C1 segment of cervical spinal cord (tissue), 14 donors: ENCODE measurements around the gene NTRK2.
A peak's percentile ranks its signal among the peaks of the same experiment; 100 is the strongest.

Experiments
- DNase-seq, 14 donors: peaks; one replicate each; lab custom pipeline; 2025; lab: John Stamatoyannopoulos, UW

The NTRK2 gene

DNA sequence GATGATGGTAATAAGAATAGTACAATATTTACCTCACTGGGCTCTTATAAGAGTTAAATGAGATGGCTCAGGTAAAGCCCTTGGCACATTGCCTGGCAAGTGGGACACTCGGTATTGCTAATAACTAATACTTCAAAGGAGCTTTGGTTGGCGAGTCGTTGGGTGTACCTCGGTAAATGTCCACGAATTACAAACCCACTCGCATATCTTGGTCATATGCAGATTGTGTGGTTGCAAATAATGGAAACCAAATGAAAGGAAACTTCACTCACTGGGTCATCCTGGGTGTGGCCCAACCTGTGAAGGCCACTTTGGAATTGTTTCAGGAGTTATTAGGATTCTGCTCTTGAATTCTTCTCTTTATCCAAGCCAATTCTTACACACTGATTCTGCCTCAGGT is 147.5 kb downstream of the NTRK2 start:
- DNase-seq, result no peak

DNA sequence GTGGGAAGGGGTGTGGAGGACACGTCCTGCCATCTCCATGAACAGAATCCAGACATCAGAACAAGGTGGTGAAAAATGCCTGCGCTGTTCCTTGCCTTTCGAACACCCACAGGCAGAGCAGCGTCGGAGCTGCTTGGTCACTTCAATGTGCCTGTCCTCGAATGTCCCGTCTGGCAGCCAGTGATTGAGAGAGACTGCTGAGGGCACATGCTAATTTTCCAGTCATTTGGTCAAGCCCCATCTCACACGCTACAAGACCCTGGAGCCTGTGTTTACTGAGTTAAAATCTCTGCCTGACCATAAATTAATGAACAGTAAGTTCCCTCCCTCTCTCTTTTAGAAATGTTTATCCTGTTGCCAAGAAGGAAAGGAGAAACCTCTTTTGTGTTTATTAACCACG is 149.3 kb downstream of the NTRK2 start:
- DNase-seq, result no peak

DNA sequence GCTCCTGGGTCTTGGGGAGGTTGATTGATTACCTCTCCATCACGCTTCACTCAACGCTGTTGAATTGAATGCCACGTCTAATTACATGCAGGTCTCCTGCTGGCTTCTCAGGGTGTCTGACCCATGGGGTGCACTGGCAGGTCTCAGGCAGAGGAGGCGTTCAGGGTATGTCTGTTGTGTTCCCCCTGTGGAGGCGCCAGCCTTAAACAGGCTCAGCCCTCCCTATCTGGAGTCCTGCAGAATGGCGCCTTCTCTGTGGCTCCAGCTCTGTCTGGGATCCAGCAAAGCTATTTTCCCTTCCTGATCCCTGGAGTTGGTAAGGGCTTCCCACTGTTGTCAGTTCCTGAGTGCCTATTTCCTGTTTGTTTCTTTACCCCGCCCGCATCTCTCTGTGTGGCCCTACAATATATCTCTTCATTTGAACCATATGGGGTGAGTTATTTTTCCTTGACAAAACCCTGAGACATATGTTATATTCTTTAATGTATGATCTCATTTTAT is 150.0 kb downstream of the NTRK2 start:
- DNase-seq, result no peak

DNA sequence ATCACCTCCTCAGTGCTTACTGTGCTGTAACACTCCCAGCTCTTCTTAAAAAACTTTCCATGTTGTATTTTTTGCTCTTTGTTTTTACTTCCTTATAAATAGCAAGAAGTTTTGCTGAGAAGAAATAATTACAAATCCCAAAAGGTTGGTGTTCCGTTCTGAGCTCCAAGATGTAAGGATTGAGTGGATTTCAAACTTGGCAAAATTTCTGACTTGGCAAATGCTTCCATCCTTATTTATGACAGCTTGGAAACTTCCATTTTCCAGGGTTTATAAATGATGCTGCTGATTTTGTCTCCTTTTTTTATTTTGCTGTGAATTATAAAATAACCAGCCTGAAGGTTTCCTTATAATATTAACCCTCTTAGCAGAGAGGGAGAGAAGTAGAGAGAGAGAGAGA is 151.9 kb downstream of the NTRK2 start:
- DNase-seq, result no peak

DNA sequence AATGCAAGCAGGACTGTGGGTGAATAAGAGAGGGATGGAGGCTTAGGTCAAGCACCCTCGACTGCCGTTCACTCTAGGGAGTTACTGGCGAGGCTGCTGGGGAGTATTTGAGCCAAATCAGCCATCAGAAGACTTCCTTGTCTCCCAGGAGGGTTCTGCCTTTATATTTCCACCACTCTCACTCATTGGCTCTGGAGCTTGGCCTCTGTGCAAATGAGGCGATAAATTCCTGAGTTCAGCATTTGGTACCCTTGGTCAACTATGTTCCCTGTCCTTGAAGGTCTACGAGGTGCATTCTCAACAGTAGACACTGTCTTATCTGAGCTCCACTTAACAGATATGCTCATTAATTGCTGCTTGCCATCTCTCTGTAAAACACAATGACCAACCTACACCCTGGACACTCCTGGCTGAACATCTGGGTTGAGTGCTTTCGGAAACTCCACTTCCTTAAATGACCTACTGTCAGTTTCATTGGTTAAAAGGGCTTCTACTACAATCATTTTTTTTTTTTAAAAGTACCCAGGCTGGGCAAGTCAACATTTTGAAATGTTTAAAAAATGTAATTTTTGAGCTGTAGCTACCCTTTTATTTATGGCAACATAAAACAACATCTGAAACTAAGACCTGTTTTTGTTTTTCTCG is 153.2 kb downstream of the NTRK2 start:
- DNase-seq, result no peak

DNA sequence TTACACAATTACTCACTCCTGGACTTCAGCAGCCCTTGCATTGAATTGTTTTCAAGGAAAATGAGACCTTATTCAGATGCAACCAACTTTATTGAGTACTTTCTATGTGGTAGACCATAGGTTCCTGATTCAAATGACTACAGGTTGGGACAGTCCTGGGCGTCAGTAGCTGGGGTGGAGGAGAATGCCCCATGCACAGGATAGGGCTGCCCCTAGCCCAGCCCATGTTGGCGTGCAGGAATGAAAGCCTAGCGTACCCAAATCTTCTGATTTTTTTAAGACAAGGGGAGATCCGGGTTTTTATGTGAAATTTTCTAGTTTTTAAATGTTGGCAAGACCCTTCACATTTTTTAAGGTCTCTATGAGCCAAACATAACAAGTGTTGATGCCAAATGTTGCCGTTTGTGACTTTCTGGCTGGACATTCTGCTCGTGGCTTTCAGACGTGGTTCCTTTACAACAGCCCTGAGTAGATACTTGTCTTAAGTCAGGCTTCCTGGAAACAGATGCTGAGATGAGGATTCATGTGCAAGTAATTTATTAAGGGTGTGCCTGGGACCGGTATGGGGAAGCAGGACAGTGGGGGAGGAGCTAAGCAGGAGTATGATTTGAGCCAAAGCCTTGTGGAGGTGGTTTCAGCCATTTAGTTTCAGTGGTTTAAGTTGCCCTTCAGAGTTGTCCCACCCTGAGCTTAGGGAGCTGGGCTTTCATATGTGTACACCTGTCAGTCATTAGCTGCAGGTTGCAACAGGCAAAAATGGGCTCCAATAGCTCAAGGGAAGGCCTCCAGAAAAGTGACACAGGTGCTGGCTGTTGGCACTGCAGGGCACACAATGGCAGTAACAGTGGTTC is 154.1 kb downstream of the NTRK2 start:
- peak in 1 of 14 donors; percentile 14 for DNase-seq

DNA sequence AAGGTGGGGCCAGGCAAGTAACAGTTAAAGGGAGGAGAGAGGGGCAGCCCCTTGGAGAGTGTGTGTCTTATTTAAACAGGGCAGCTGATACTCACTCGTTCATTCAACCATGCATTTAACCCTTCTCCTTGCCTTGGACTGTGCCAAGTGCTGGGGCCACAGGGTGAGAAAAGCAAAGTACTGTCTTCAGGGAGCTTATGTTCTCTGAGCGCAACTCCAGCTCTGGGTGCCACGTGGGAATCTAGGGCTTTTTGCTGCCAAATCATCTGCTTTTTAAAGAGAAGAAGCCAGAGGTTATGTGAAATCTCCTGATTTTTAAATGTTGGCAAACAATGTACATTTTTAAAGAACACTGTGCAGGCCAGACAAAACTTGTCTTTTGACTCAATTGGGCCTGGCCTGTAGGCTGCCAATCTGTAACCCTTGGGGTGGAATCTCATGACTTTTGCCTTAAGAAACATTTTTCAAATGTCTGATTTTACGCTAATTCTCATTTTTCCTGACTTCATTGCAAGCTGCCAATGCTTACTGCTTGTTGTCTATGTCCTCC is 157.8 kb downstream of the NTRK2 start:
- no peak for DNase-seq

DNA sequence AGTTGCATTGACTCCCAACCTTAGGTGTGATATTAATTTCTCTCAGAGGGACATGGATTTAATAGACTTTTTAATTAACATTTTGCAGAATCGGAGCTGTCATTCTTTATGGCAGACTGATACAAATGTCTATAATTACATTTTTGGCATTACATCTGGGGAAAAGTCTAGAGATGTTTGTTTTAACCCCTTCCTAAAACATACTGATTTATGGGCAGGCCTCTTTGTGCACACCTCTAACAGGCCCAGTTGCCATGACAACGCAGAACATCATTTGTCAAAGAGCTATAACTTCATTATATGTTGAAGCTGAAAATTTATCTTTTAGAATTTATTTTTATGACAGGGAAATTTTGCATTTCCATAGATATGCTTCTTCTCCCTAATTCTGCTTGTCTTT is 158.5 kb downstream of the NTRK2 start:
- no peak for DNase-seq

DNA sequence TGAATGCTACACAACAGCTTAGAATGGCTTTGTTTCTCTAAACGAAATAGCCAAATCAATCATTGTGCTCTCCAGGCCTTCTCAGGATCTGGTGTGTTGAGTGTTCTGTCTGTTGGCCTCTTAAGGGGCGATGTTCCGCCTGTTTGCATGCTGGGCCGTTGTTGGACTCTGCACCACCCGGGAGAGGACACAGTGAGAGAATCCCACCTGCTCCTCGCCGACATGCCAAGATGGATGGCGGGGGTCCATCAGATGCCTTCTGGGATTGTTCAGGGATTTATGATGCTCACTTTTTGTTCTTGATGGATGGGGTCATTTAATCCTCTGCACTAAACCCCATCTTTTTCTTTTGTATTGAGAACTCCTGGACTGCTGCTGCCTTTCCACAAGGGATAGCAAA is 159.9 kb downstream of the NTRK2 start:
- DNase-seq, result no peak

DNA sequence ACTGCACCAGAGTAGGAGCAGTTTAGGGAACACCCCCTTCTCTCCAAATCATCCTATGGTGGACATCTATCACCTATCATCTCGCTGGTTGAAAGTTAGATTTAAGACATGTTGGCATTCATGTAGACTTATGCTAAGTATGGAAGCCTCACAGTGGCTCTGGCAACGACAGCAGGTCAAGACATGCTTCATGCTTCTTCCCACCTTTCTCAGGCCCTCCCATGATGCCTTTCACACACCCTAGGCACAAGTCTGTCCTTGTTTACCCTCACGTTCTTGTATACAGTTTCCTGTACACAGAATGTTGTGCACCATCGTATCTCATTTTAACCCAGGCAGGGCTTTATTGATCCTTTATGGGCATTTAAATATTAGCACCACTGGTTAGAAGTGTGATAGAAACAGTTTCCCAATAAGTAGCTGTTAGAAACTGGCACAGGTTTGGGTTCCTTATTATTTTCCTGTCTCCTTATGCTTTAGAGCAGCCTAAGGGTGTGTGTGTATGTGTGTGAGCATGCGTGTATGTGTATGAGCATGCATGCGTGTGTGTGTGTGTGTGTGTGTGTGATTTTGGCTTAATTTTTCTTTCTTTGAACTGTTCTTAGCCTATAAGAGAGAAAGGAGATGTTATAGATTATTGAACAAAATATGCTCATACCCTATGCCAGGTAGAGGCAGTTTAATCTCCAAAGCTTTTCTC is 160.6 kb downstream of the NTRK2 start:
- no peak for DNase-seq

DNA sequence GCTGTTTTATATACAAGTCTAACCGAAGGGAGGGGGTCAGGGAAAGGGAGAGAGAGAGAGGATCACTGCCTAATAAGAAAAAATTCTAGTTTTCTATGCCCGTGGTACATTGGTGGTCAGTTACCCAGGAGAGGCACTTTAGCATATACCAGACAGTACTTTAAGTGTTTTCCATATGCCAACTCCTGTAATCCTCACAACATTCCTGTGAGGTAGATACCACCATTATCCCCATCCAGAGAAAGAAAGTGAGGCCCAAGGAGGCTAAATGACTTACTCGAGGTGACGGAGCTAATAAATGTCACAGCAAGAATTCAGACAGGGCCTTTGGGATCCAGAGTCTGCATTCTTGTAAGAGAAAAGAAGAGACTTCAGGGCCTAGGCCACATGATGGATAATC is 161.8 kb downstream of the NTRK2 start:
- no peak for DNase-seq

DNA sequence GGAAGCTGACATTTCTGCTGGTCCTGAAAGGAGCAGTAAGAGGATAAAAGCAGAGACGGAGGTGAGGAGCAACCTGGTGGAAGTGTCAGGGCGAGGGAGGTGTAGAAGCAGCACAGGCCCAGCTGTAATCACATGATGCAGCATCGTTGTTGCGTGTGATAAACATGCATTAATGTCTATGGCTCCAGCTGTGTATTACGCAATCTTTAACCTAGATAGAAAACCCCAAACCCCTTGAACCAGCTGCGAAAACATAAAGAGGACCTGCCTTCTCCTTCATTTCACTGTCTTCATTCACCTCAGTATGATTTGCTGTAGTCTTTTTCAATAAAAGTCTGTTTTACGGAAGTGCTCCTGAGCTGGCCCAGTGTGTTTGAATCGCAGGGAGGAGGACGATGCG is 162.9 kb downstream of the NTRK2 start:
- DNase-seq, result no peak

DNA sequence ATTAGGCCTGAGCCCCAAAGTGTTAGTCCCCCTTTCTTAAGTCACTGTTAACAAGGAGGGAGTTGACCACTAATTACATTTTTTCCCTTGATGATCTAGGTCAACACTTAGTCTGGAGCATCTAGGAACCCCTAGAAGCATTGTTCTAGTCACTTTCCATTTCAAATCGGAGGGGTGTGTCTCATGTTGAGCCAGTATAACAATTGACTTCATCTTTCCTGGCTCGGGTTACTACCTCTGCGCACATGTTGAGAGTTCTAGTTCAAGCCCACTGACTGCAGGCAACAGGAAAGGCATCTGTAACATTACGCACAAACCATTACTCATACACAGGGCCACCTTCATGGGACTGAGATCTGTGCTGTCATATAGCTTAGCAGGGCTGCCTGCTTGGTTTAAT is 164.9 kb downstream of the NTRK2 start:
- DNase-seq, result no peak

DNA sequence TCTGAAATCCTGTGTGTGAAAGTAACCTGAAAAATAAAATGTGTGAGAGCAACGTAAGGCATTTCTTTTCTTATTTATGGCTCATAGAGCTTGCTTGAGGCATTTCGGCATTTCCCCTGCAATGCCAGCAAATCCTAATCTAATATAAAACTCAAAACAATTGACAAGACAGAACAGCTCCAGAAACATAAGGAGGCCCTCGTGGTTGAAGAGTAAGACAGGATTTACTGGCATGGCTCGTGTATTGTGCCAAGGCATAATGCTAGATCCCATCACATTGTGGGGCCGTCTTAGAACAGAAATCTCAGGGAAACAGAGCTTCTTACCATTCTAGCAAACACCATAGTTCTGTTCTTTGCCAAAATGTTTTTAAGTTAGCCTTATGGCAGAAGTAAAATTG is 166.2 kb downstream of the NTRK2 start:
- DNase-seq, result no peak

DNA sequence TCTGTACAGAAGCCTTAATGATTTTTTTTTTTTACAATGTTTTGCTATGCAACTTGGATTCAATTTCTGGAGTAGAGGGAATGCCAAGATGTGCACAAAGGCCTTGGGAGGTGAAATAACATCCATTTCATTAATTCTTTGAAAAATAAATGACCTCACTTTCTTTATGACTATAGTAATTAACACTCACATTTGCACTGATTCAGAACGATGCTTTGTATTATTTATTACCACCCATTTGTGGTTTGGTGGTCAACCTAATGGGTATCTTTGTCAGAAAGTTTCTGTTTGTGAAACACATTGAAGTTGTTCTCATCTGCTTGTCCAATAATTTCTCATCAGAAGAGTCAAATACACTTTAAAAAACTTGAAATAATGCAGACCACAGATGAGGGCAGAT is 169.3 kb downstream of the NTRK2 start:
- no peak for DNase-seq

DNA sequence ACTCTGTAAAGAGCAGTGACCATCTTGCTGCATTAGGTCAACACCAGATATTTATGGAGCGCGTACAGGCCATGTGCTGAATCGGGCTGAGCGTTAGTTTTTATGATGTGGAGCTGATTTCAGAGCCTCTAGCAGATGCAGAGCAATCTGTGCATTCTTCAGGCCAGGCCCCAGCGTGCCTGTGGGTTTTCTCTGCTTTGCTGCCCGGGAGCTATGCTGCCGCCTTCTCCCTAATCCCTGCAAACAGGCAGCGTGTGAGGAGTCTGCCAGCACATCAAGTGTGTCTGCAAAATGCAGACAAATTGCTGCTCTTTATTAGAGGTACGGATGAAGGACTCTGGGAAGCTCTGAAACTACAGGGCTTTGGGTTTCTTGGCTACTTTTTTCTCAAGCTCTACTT is 170.0 kb downstream of the NTRK2 start:
- peak in 2 of 14 donors; percentile 15 to 84 for DNase-seq

DNA sequence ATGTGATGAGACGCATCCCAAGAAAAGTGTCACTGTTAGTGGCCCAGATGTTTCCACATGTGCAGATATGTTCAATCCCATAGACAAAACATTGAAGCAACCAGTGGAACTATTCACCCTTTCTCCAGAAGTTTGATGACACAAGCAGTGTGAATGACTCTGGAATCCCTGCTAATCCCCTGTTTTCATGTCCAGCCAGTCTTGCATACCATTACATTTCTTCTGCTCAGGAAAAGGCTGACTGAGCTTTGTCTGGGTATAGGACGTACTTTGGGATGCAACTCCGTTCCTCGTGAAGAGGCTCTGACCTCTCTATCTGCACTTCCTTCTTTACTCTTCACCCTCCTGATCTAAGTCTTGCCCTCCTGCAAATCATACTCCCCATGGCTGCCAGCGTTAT is 172.4 kb downstream of the NTRK2 start:
- no peak for DNase-seq

DNA sequence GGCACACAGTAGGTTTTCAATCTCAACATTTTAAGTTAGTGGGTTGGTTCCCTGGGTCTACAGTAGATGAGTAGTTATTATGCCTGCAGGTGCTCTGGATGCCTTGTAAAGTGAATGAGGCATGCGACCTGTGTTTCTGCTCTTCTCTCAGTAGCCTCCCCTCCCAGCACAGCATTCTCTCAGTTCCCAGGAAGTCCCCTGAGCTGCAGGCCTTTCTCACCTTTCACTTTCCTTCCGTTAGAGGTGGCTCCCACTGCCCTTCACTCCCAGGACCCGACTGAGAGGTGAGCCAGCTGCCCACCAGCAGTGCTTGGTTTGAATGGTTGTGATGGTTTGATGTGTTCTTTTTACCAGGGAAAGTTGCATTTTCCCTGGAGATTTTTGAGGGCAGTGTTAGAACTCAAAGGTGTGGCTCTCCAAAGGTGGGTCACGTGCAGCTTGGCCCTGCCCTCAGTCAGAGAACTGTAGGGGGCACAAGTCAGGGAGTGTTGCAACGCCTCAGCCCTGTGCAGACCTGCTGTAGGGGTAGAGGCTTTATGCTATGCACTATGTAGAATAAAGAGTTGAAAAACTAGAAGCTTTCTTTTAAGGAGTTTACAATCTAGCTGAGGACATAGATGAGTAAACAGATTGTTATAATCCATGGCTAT is 173.8 kb downstream of the NTRK2 start:
- DNase-seq, result no peak

DNA sequence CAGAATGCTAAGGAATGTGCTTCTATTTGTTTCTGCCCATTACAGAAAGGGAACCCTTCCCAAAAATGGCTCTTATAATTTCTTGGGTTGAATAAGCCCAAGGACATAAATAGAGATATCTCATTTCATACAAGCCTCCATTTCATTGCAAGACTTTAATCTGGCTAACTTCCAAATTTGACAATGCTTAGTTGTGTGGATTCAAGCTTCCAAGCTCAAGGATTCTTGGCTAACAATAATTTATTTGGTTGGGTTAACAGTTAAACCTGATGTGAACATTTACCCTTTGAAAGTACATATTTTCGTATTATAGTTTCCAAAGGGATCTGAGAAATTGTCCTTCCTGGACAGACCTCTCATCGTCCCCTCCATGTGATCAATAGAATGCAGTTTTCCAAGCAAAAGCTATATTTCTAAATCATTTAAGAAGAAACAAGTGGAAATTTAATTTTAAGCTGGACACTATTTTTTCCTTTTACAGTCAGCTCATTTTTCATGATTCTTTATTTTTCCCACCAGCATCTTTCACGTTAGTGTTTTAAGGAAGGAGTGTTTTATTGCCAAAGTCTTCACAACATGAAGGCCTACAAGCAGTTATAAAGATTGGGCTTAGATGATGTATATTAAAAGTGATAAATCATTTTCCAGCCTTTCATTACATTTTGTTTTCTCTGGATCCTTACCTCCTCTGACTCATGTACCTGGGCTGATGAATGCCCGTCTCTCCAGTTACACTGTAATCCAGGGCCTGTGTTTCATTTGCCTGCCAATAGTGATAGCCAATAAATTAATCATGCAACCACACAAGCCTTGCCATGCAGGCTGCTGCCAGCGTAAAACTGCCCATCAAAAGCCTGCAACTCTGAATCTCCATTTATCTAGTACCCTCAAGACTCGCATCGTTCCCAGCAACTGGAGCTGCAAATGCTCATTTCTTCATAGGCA is 176.7 kb downstream of the NTRK2 start:
- no peak for DNase-seq

DNA sequence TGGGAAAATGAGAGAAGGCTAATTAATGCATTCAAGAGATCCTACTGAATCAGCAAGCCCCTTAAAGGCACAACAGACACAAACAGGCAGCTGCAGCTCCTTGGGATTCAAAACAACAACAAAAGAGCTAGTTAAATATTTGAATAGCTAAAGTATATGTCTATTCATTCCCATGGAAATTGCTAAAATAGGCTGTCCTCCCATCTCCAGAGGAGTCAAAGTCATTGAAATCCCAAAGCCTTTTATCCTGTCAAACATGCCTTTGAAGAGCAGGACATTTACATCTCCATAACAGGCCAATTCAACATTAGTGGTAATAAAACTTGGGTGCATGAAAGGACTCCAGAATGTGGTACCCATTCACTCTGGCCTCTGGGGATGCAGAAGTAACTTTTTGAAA is 177.4 kb downstream of the NTRK2 start:
- DNase-seq, result no peak

DNA sequence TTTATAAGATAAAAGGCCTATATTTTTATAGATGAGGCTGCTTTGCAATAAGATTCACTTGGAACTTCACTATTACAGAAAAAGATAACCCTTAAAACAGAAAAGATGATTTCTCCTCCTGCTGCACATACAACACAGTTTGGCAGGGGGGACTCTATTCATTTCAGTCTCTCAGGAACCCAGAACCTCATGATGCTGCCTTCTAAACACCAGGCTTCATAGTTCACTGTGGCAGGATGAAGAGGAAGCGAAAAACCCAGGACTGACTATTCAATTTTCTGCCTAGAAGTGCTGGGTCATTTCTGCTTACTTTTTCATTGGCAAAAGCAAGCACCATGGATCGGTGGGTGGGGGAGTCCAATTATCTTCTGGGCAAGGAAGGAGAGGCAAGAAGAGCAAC is 179.5 kb downstream of the NTRK2 start:
- DNase-seq, result no peak
